ENCODE data around the gene IL3. TPM values are rescaled to one million over a fixed set of nuclear protein-coding genes. Genes with fewer than 3 reads are reported as not detected.

The IL3 gene
- total and polyA plus RNA-seq, 2 of the 4 experiments (the other 2 are of a cell fraction): not detected

DNA sequence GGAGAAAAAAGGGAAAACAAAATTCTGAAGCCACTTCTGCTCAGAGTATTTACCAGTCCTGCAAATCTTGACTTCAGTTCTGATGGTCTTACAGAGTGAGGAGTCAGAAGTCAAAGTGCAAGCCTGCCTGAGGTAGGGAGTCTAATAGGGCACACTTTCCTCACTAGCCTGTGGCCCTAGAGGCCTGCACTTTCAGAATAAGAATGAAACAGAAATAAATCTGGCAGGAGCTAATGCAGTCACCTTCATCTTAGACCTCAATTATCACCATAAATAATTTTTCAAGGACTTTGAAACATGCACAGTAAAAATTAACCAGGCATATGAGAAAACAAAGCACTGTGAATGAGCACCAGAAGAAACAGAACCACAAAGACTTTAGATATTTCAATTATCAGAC, 28.3 kb upstream of the IL3 start:
- ChIA-PET CTCF (no interaction called here), POLR2A (ENCODE audit: unreplicated experiment) (no interaction called here)
- no peak for ATAC-seq (ENCODE audit: low read depth)

More for the DNA sequence above, 28.3 kb upstream of the IL3 start:
- Histone ChIP-seq H2BK5ac (ENCODE audit: low read depth, low read length, poor library complexity, severe bottlenecking) (no peak overlapping the region), H4K20me1 (ENCODE audit: insufficient read depth, low read length) (no peaks in the 10 kb centered on the region), H3K4me3 (ENCODE audit: insufficient read depth, low read depth, low read length) (no peak overlapping the region), H2BK120ac (ENCODE audit: low read depth, low read length) (no peak overlapping the region), H3K79me1 (ENCODE audit: low read depth in 1 of 2, low read length in 2 of 2) (no peaks in the 10 kb centered on the region), H4K8ac (ENCODE audit: low read depth in 2 of 2, low read length in 2 of 2) (no peak overlapping the region), H2AK5ac (ENCODE audit: low read depth, low read length) (no peak overlapping the region), H3K18ac (ENCODE audit: low read depth, low read length) (no peak overlapping the region), H3K36me3 (ENCODE audit: control insufficient read depth, insufficient read depth, low read length) (no peaks in the 10 kb centered on the region), H3K9ac (ENCODE audit: low read depth, low read length) (no peak overlapping the region), H3K4me2 (ENCODE audit: low read depth, low read length) (no peak overlapping the region), H3K56ac (ENCODE audit: extremely low read depth, insufficient read depth, low read length) (no peak overlapping the region), H2AK9ac (replicated peaks; ENCODE audit: low read depth, low read length, poor library complexity) (no peak overlapping the region), H3K4ac (ENCODE audit: low read depth, low read length) (no peak overlapping the region), H3K27me3 (ENCODE audit: control insufficient read depth, insufficient read depth, low read length) (peaks cover 5% of the 10 kb centered on the region), H3K23ac (ENCODE audit: low read depth, low read length) (no peak overlapping the region), H2BK15ac (ENCODE audit: low read depth, low read length) (no peak overlapping the region), H2BK20ac (ENCODE audit: low read depth, low read length) (no peak overlapping the region), H3K27ac (ENCODE audit: insufficient read depth, low read length) (no peak overlapping the region), H3K9me1 (ENCODE audit: insufficient read depth, low read length) (no peaks in the 10 kb centered on the region), H4K5ac (ENCODE audit: low read depth, low read length) (no peak overlapping the region), H2AFZ (replicated peaks; ENCODE audit: low read length, poor library complexity) (no peak overlapping the region), H4K91ac (ENCODE audit: insufficient read depth, low read depth, low read length) (no peak overlapping the region), H3K4me1 (ENCODE audit: control insufficient read depth, insufficient read depth, low read length) (no peaks in the 10 kb centered on the region), H3K14ac (replicated peaks; ENCODE audit: low read depth, low read length) (no peak overlapping the region), H3K9me3 (ENCODE audit: control insufficient read depth, insufficient read depth, low read length) (no peaks in the 10 kb centered on the region)
- no peak for DNase-seq
- intact Hi-C loops (cut with micrococcal nuclease): no loop called here
- in situ Hi-C loops (cut with MboI; ENCODE audit: low sequenced_read_pairs): no loop called here
- no TSS peak for BruUV-seq (replicated peaks)
- dilution Hi-C loops (cut with HindIII; ENCODE audit: low sequenced_read_pairs, unreplicated experiment): no loop called here
- TF ChIP-seq, protein P1, sequence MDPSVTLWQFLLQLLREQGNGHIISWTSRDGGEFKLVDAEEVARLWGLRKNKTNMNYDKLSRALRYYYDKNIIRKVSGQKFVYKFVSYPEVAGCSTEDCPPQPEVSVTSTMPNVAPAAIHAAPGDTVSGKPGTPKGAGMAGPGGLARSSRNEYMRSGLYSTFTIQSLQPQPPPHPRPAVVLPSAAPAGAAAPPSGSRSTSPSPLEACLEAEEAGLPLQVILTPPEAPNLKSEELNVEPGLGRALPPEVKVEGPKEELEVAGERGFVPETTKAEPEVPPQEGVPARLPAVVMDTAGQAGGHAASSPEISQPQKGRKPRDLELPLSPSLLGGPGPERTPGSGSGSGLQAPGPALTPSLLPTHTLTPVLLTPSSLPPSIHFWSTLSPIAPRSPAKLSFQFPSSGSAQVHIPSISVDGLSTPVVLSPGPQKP (IDR thresholded peaks at IDR 0.05; ENCODE audit: borderline replicate concordance, low read depth, low read length): no peak
- TF ChIP-seq, protein P2, sequence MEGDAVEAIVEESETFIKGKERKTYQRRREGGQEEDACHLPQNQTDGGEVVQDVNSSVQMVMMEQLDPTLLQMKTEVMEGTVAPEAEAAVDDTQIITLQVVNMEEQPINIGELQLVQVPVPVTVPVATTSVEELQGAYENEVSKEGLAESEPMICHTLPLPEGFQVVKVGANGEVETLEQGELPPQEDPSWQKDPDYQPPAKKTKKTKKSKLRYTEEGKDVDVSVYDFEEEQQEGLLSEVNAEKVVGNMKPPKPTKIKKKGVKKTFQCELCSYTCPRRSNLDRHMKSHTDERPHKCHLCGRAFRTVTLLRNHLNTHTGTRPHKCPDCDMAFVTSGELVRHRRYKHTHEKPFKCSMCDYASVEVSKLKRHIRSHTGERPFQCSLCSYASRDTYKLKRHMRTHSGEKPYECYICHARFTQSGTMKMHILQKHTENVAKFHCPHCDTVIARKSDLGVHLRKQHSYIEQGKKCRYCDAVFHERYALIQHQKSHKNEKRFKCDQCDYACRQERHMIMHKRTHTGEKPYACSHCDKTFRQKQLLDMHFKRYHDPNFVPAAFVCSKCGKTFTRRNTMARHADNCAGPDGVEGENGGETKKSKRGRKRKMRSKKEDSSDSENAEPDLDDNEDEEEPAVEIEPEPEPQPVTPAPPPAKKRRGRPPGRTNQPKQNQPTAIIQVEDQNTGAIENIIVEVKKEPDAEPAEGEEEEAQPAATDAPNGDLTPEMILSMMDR (conservative IDR thresholded peaks at IDR 0.05; ENCODE audit: low read depth, low read length): no peak
- TF ChIP-seq FOS (IDR thresholded peaks at IDR 0.05; ENCODE audit: low read depth, low read length): no peak
- no peak for TF ChIP-seq RFX5 (IDR thresholded peaks at IDR 0.05; ENCODE audit: low read depth, low read length)
- no peak for TF ChIP-seq MXI1 (IDR thresholded peaks at IDR 0.05; ENCODE audit: borderline replicate concordance, low read depth, low read length)
